Measurements from ENCODE around the gene LY86.

DNA sequence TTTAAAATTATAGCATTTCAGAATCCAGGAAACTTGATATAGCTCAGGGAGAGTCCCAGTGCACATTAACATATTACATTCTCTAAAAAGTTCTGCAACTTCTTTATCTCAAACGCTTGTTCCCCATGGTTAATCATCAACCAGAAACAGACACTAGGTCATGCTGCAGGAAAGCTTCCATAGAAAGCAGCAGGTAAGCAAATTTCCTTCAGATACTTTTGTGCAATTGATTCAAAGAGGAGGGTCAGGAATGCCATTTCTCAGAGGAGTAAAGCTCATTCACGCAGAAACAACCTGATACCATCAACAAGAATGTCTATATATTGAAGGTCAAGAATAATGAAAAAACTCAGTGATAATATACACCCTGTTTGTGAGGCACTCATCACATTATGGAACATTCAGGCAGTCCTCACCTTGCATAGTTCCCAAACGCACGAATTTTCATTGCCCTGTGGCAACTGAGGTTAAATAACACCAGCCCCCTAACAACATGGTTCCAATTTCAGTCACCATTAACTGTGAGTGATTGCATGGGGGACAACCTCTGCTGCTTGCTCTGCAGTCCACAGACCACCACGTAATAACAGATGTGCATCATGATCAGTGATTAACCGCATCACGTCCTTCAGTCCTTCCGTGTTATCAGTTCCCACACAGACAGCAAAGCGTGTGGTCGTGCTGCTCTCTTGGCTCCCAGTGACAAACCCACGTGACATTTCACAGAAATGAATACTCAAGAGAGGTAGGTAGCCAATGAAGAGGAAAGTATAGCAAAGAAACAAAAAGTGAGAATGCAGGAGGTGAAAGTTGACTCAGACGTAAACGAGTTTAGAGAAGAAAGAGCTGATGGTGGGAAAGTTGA is 95.7 kb downstream of the LY86 start:
- no peak for TF ChIP-seq JUN (CRISPR knock-in tag; IDR thresholded peaks at IDR 0.05)
- TF ChIP-seq, protein P1, sequence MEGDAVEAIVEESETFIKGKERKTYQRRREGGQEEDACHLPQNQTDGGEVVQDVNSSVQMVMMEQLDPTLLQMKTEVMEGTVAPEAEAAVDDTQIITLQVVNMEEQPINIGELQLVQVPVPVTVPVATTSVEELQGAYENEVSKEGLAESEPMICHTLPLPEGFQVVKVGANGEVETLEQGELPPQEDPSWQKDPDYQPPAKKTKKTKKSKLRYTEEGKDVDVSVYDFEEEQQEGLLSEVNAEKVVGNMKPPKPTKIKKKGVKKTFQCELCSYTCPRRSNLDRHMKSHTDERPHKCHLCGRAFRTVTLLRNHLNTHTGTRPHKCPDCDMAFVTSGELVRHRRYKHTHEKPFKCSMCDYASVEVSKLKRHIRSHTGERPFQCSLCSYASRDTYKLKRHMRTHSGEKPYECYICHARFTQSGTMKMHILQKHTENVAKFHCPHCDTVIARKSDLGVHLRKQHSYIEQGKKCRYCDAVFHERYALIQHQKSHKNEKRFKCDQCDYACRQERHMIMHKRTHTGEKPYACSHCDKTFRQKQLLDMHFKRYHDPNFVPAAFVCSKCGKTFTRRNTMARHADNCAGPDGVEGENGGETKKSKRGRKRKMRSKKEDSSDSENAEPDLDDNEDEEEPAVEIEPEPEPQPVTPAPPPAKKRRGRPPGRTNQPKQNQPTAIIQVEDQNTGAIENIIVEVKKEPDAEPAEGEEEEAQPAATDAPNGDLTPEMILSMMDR (IDR thresholded peaks at IDR 0.05) = no peak
- TF ChIP-seq NR3C1 (CRISPR knock-in tag; conservative IDR thresholded peaks at IDR 0.05; ENCODE audit: low read depth) = no peak
- TF ChIP-seq, protein P2, sequence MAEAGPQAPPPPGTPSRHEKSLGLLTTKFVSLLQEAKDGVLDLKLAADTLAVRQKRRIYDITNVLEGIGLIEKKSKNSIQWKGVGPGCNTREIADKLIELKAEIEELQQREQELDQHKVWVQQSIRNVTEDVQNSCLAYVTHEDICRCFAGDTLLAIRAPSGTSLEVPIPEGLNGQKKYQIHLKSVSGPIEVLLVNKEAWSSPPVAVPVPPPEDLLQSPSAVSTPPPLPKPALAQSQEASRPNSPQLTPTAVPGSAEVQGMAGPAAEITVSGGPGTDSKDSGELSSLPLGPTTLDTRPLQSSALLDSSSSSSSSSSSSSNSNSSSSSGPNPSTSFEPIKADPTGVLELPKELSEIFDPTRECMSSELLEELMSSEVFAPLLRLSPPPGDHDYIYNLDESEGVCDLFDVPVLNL (CRISPR knock-in tag; IDR thresholded peaks at IDR 0.05; ENCODE audit: borderline replicate concordance, low read depth) = no peak
- no peak for TF ChIP-seq TCF7 (CRISPR knock-in tag; IDR thresholded peaks at IDR 0.05; ENCODE audit: low read depth)

Data from WTC11 (cell line).